ENCODE measurements around the gene TTYH2. TPM values are rescaled to one million over a fixed set of nuclear protein-coding genes. Genes with fewer than 3 reads are reported as not detected.

Gene TTYH2
- total RNA-seq, 1 experiment from 2014 or later = 0.28 TPM

GRCh38 chr17:74267987-74268499, 54.7 kb downstream of the TTYH2 start:
- Mint-ChIP-seq H3K36me3 (ENCODE audit: insufficient read depth, unreplicated experiment) (peaks cover 3% of the 10 kb centered on the region), H3K27me3 (ENCODE audit: unreplicated experiment) (peaks cover 89% of the 10 kb centered on the region), H3K4me1 (ENCODE audit: low read depth, unreplicated experiment) (no peaks in the 10 kb centered on the region), H3K4me3 (ENCODE audit: low read depth, unreplicated experiment) (no peak overlapping the region), H3K27ac (ENCODE audit: unreplicated experiment) (no peak overlapping the region), H3K9me3 (ENCODE audit: low read depth, unreplicated experiment) (peaks cover 4% of the 10 kb centered on the region)
- TF ChIP-seq CTCF (IDR thresholded peaks at IDR 0.05; ENCODE audit: unreplicated experiment) = no peak
- no TSS peak for BruUV-seq (replicated peaks)
- no peak for DNase-seq
- CTCF ChIA-PET = interaction anchor here (0.6 kb wide), 1 partner anchor 36 kb away, joined by 3 read pairs; no protein-coding TSS in a partner anchor
- intact Hi-C loops (cut with micrococcal nuclease; ENCODE audit: unreplicated experiment) = no loop called here

- Mint-ChIP-seq H3K27me3 (ENCODE audit: unreplicated experiment) (peaks cover 89% of the 10 kb centered on the region), H3K36me3 (ENCODE audit: insufficient read depth, unreplicated experiment) (peaks cover 3% of the 10 kb centered on the region), H3K27ac (ENCODE audit: unreplicated experiment) (no peak overlapping the region), H3K4me1 (ENCODE audit: low read depth, unreplicated experiment) (no peaks in the 10 kb centered on the region), H3K4me3 (ENCODE audit: low read depth, unreplicated experiment) (no peak overlapping the region), H3K9me3 (ENCODE audit: low read depth, unreplicated experiment) (peaks cover 4% of the 10 kb centered on the region)
- no peak for DNase-seq
- BruUV-seq (replicated peaks) = no TSS peak
- CTCF ChIA-PET = interaction anchor here (0.6 to 1.1 kb wide), 2 partner anchors 13 to 36 kb away, joined by 3 to 6 read pairs; no protein-coding TSS in a partner anchor
- no peak for TF ChIP-seq CTCF (IDR thresholded peaks at IDR 0.05; ENCODE audit: unreplicated experiment)
- intact Hi-C loops (cut with micrococcal nuclease; ENCODE audit: unreplicated experiment) = no loop called here
Measured at GRCh38 chr17:74268558-74268957, 55.2 kb downstream of the TTYH2 start.

GRCh38 chr17:74270333-74270732, 57.0 kb downstream of the TTYH2 start:
- no peak for DNase-seq
- no peak for TF ChIP-seq CTCF (IDR thresholded peaks at IDR 0.05; ENCODE audit: unreplicated experiment)
- Mint-ChIP-seq H3K4me3 (ENCODE audit: low read depth, unreplicated experiment) (no peak overlapping the region), H3K36me3 (ENCODE audit: insufficient read depth, unreplicated experiment) (peaks cover 3% of the 10 kb centered on the region), H3K4me1 (ENCODE audit: low read depth, unreplicated experiment) (no peaks in the 10 kb centered on the region), H3K9me3 (ENCODE audit: low read depth, unreplicated experiment) (peaks cover 4% of the 10 kb centered on the region), H3K27me3 (ENCODE audit: unreplicated experiment) (peaks cover 100% of the 10 kb centered on the region), H3K27ac (ENCODE audit: unreplicated experiment) (no peak overlapping the region)
- intact Hi-C loops (cut with micrococcal nuclease; ENCODE audit: unreplicated experiment) = no loop called here
- CTCF ChIA-PET = no interaction called here
- BruUV-seq (replicated peaks) = no TSS peak

GRCh38 chr17:74271281-74271680, 57.9 kb downstream of the TTYH2 start:
- Mint-ChIP-seq H3K4me1 (ENCODE audit: low read depth, unreplicated experiment) (no peaks in the 10 kb centered on the region), H3K4me3 (ENCODE audit: low read depth, unreplicated experiment) (no peak overlapping the region), H3K36me3 (ENCODE audit: insufficient read depth, unreplicated experiment) (peaks cover 3% of the 10 kb centered on the region), H3K27ac (ENCODE audit: unreplicated experiment) (no peak overlapping the region), H3K9me3 (ENCODE audit: low read depth, unreplicated experiment) (peaks cover 4% of the 10 kb centered on the region), H3K27me3 (ENCODE audit: unreplicated experiment) (peaks cover 100% of the 10 kb centered on the region)
- intact Hi-C loops (cut with micrococcal nuclease; ENCODE audit: unreplicated experiment) = no loop called here
- CTCF ChIA-PET = no interaction called here
- BruUV-seq (replicated peaks) = no TSS peak
- DNase-seq = no peak
- no peak for TF ChIP-seq CTCF (IDR thresholded peaks at IDR 0.05; ENCODE audit: unreplicated experiment)
